A172 (cell line): ENCODE measurements around the gene SPAG17. TPM values are rescaled to one million over a fixed set of nuclear protein-coding genes. Genes with fewer than 3 reads are reported as not detected.

ENCODE experiments used
- DNase-seq: peaks from one replicate; pipeline ENCODE4 v3.0.0-alpha.2; 2015; ENCODE audit warnings: low spot score
- total RNA-seq: library from RNA; depleted of rRNA; stranded (reverse); fragments of >200 nt; shearing (Covaris generic); gene quantifications from 2 replicates; pipeline ENCODE4 v1.2.3, GENCODE V29; 2014; rRNA removed

Gene SPAG17
- total RNA-seq, result 0.05 and 0.12 TPM in 2 replicates

DNA sequence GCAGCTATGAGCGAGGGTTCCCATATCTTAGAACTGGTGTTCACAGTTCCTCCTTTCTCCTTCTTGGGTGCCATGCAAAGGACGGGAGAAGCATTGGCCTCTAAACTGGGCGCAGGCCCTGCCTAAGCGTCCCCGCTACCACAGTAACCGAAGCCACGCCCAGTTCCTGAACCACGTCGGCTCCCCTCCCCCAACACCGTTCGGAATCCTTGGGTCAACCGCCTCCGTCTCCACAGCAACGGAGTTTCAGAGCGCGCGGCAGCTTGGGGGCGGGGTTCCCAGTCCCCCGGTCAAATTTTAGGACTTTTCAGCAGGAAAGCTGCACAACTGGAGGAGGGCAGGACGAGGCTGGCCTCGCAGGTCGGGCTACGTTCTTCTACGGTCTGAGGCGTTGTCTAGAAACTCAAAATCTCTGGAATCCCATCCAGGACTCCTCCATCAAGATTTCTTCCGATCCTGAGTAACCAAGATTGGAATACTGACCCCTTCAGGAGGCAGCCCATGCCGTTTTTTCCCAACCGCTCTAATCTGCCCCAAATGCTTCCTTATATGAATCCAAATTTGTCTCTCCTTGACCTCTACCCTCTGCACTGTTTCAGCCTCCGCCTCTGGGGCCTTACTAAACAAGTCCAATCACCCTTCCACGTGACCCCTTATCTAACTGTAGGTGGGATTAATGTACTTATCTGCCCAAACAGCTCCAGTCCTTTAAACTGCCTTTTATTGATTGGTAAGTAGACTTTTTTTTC is at the start of gene SPAG17:
SPAG17 (minus strand) TSS at position 145 of the 749 bp plus-strand sequence; CDS start at position 74, 71 bp downstream.
- DNase-seq, result peak; percentile 3

DNA sequence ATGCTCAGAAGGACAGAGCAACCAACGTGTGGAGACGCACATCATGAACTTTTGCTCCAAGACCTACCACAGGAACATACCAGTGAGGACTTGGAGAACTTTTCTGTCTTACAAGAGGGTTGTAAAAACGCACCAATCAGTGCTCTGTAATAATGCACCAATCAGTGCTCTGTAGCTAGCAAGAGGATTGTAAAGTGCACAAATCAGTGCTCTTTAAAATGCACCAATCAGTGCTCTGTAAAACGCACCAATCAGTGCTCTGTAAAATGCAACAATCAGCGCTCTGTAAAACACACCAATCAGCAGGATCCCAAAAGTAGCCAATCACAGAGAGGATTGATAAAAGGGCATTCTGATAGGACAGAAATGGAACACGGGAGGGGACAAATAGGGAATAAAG is 40.4 kb upstream of the SPAG17 start:
- no peak for DNase-seq

DNA sequence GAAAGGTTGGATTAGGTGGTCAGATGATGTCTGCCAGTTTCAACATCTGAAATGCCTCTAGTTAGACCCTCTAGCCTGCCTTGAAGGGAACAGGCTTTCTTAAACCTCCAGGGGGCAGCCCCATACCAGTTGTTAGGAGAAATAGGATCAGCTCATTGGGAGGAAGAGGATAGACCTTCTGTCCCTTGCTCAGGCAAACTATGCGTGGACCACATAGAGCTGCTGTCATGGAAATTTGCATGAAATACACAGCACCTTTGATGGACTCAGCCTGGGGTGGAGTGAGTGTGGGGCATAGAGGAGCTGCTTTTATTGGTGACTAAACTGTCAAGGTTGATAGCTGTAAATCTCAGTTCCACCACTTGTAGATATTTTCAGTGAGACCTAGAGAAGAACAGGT is 38.4 kb upstream of the SPAG17 start:
- peak; percentile 11 for DNase-seq

- no peak for DNase-seq
Observed at GRCh38 chr1:118219438-118219837, 34.4 kb upstream of the SPAG17 start.

- DNase-seq, result peak; percentile 15
Observed at GRCh38 chr1:118217141-118217838, 32.3 kb upstream of the SPAG17 start.

DNA sequence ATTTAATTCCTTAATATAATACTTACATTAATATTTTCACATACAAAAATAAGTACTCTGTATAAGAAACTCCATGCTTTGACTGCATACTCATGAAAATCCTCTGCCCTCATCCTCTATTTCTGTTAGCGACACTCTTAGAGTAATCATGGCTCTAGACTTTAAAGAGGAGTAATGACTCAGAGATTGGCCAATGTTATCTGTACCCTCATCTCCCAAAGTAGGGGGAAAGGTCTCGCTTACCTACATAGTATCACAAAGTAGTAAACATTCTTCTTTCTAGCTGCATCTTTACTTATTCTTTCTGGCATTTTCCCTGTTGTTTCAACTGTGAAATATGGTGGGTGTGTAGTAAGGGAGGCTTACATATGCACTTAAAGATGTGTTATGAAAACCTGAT is 29.8 kb upstream of the SPAG17 start:
- no peak for DNase-seq

DNA sequence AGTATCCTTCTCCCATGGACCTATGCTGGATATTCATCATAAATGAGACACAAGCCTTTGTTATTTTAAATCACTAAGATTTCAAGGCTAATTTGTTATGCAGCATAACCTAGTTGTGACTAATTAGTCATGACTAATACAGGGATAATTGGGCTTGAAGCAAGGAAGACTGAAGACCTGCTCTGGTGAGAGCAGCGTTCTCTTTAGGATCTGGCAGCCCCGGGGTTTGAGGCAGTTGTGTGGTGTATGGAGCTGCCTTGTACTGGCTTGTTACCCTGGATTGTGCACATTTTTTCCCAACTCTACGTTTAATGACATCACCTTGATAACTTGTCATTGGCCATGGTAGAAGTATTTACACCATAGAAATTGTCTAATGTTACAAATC is 25.7 kb upstream of the SPAG17 start:
- DNase-seq, result no peak

DNA sequence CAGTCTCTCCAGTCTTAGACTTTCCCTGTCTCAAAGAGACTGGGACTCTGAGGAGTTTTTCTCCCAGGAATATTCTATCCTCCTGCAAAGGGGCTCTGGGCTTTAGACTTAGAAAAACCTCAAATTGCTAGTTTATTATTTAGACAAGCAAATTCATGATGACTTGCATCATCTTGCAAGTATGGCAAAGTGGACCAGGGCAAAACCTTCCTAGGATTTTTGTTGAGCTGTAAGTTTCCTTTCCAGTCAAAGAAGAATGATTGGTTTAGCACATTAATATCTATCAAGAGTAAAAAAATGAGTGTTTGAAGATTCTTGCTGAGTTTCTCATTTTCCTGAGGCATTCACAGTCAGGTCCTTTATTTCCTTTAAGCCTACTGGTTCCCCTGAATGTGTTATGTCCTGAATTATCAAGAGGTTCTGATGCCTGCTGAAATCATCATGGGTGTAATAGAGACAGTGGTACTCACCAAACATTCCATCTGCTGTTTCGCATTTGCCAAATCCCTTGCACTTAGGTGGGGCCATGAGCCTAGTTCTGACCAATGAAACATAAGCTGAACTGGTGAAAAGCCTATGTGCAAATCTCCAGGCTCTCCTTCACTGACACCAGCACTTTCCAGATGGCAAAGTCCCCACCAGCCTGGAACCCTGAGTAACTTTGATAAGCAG is 25.2 kb upstream of the SPAG17 start:
- DNase-seq, result no peak

DNA sequence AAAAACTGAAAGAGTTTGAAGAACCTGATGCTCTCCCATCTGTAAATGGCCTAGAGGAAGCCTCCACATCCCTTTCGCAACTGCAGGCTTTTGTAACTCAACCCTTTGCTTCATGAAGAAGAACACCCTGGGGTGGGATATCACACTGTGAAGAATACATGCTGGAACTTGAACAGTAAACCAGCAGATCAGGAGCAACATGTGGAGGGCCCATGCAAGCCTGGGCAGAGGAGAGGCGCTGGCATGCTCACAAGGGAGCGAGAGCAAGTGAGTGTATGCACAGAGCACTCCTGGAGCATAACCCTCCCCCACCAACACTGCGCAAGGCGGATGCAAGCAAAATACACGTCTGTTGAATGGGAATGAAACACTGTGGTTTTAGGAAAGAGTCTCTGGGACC is 24.6 kb upstream of the SPAG17 start:
- no peak for DNase-seq

- DNase-seq, result no peak
Observed at GRCh38 chr1:118206966-118207365, 21.9 kb upstream of the SPAG17 start.

DNA sequence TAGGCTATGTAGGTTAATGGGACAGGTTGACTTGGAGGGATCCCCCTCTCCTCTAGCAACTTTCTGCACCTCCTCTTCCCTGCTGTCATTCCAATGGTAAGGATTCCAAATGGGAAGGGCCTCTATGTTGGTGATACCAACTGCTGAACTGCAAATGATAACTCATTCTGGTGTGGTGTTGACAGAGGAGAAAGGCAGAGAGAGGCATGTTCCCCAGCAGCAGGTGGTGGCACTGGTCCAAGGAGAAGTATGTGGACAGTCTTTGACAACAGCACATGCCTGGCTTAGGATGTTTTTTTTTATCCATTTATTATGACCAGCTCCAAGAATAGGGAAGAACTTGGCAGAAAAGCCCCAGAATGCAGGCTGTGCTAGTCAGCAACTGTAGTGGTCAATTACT is 19.6 kb upstream of the SPAG17 start:
- peak; percentile 2 for DNase-seq

DNA sequence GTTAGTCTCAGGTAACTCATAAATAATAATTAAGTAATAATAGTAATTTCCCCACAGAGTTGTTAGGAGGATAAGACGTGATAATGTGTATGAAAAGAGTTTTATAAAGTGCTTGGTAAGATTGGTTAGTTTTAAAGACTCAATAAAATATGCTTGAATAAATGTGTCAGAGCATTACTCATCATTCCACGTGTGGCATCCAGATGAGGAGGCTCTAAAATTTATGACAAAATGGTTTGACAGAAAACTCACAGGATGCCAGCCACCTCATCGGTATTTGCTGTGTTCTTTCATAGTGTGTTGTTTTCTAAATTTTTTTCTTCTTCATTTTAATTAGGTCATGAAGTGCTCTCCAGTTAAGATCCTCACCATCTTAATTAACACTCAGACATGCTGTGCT is 19.1 kb upstream of the SPAG17 start:
- DNase-seq, result peak; percentile 64

GRCh38 chr1:118202076-118202608 is 17.1 kb upstream of the SPAG17 start:
- DNase-seq, result no peak

DNA sequence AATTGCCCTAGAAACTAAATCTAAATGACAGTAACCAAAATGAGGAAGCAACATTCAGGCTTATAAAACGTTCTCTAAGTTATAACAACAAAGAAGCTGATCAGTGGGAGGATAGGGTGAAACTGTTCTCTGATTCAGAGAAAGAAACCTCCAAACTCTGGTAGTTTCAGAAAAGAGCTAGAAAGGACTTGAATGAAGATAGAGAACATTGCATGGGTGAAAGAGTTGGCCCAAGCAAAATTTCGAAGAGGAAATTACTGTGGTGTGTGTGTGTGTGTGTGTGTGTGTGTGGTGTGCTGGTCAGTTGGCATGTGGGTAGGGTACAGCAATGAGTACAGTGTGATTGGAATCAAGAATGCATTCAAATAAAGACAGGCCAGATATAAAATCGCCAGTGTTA is 16.5 kb upstream of the SPAG17 start:
- no peak for DNase-seq

- no peak for DNase-seq
Observed at GRCh38 chr1:118200836-118201235, 15.8 kb upstream of the SPAG17 start.

- no peak for DNase-seq
Observed at GRCh38 chr1:118190561-118190960, 5.5 kb upstream of the SPAG17 start.

- no peak for DNase-seq
Observed at GRCh38 chr1:118189564-118189963, 4.5 kb upstream of the SPAG17 start.

DNA sequence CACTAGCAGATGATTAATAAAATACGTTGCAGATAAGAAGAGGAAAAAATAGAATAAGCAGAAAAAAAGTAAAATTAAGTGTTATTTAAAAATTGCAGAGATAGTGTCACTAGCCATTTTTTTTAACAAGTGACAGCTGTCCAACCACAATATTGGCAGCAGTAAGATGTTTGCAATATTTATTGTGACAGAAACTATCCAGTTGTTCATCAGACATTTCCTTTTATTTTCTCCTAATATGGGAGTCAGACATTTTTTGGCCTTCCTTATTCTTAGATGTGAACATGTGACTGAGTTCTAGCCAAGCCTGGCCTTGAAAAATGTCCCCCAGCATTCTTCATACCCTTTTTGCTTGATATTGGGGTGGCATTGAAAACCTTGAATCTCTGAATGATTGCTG is 3.4 kb upstream of the SPAG17 start:
- no peak for DNase-seq

DNA sequence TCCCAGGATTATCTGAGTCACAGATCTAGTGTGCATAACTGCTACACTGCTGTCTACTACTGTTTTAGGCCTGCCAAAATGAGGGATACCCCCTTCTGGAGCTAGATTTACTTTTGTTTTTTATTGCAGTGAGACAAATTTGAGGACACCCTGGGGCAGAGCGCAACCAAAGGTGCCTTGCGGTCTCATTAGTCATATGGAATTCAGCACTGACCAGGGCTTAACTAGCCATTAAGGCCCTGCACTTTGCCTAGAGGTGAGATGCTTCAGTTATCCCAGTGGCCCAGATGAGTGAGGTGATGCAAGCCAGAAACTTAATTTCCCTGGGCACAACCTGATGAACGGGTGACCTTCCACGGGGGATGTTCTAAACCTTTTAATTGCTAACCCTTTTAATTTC is 998 bp upstream of the SPAG17 start:
- DNase-seq, result peak; percentile 47

- peak; percentile 2 for DNase-seq
Observed at GRCh38 chr1:118184739-118185083, 317 bp downstream of the SPAG17 start.

GRCh38 chr1:118183586-118183985 is 1.4 kb downstream of the SPAG17 start:
- no peak for DNase-seq

- no peak for DNase-seq
Observed at GRCh38 chr1:118177998-118178397, 7.0 kb downstream of the SPAG17 start.

- DNase-seq, result no peak
Observed at GRCh38 chr1:118169016-118169415, 16.0 kb downstream of the SPAG17 start.
